SK-N-DZ (cell line): ENCODE results near the gene BSPH1.
"Not testable (repeated sequence)": the region's sequence is repeated elsewhere in the genome, so short reads cannot be mapped to it uniquely, and the experiment has no call there.

ENCODE experiments used
- DNase-seq: peaks from one replicate; pipeline ENCODE4 v3.0.0-alpha.2; 2015; ENCODE audit warnings: low spot score

The BSPH1 gene

DNA sequence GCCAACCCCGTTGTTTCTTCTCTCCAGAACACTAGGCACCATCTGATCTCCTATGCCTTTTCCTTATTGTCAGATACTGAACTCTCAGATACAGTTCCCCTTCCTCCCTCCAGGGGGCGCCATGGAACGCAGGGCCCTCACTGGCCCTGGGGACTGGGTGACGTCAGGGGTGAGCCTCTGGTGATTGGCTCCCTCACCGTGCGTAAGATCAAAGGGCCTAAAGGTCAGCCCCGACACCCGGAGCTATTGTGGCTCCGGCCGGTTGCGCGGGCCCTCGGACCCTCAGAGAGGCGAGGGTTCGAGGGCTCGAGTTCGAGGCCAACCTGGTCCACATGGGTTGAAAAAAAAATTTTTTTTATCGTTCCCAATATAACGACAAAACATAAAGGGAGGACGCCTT, 63.4 kb downstream of the BSPH1 start:
- not testable (repeated sequence) for DNase-seq

- DNase-seq: not testable (repeated sequence)
Measured at GRCh38 chr19:47920107-47920506, 71.9 kb downstream of the BSPH1 start.
